Iris pigment epithelial cell (primary cell): ENCODE data around the gene C16orf74.
A peak's percentile ranks its signal among the peaks of the same experiment; 100 is the strongest.

Experiments
- DNase-seq: peaks from one replicate; pipeline ENCODE4 v3.0.0-alpha.2; 2011; ENCODE audit warnings: low read depth

C16orf74 gene

DNA sequence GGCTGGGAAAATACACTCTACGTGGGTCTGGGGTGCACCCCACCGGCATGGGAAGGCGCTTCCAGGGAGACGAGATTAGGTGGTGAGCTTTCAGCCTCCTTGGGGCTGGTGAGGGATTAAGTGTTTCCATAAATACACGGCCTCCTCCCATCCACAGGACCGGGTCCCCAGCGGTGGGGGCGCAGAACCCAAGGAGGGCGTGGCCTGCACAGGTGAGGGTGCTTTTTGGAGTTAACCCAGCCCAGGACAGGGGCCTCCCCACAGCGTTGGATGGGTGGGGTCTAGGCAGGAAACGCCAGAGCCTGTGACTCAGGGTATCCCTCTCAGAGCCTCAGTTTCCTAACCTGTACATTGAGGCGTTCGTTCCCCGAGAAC, 1.1 kb downstream of the C16orf74 start:
- DNase-seq, result no peak

DNA sequence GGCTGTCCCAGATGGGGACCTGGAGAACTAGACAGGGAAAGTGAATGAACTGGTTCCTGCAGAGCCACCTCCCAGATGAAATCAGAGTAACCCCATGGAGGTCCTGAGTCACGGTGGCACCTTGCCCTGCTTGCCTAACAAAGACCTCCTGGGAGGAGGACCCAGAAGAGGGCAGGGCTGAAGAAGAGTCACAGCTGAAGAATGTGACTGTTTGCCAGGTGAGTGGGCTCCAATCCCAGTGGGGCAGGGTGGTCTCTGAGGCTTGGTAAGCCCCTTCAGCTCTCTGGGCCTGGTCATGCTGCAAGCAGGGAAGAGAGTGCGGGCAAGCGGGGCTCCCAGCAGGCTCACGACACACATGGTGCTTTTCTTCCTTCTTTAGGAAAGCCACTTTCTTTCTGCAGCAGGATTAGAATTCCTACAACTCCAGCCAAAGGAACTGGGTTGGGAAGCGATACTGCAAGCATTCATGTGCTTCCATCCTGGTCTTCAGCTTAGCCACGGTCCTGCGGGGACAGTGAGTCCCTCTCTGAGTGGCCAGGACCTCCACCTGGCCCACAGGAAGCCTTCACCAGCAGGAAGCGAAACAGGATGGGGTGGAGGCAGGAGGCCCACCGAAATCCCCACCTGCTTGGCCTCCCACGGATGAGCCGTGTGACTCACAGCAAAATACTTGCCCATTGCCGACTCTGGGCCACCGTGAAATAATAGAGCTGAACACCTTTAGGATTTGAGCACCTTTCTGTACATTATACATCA, 4.3 kb downstream of the C16orf74 start:
- DNase-seq, result peak; percentile 38

DNA sequence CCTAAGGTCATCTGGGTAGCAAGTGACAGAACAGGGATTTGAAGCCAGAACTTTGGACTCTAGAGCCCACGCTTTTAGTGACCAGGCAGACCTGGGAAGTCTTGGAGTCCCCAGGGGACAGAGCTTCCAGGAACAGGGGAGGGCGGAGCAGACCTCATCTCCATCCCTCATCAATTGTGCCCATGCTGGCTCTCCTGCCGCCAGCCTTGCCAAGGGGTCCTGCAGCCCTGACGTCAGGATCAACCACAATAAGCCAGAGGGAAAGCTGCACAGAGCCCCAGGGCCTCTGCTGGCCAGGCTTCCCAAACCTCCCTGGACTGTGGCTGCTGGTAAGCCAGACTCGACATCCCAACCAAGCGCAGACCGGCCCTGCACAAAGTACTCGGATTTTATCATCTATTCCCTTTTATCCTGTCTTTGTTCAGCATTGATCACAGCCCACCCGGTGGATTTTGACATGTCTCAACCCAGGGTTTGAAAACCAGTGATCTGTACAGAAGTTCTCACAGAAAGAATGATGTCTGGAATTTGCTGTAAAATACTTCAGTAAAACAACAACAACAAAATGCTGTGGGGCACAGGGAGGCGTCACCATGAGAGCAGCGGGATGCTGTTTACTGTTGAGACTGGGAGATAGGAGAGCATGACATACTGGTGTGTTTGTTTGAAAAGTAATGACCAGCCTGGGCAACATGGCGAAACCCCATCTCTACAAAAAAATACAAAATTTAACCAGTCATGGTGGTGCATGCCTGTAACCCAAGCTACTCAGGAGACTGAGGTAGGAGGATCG, 11.8 kb downstream of the C16orf74 start:
- DNase-seq, result no peak

DNA sequence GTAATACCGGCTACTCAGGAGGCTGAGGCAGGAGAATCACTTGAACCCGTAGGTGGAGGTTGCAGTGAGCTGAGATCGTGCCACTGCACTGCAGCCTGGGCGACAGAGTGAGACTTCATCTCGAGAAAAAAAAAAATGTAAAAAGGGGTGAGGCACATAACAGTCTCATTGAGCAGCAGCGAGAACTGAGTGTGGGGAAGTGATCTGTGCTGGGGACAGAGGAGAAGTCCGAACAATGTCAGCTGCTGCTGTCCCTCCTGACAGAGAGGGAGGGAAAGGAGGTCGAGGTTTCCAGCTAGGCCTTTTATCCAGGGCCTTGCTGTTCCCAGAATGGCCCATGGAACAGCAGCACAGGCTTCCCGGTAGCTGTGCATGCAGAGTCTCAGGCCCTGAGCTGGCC, 14.0 kb downstream of the C16orf74 start:
- no peak for DNase-seq

DNA sequence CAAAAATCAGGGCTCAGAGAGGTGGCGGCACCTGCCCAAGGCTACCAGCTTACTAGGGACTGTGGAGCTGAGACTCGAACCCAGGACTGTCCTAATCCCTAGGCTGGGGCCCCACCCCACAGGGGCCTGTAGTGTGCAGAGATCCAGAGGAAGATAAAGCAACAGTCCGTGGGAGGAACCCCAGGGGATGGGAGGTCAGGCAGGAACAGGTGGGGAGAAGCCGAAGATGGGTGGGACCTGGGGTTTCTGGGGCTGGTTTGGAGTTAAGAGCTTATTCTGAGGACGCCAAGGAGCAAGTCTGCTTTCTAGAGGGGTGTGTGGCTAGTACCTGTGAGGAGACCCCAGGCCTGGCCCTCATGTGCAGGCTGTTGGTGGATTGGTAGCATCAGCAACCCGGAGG, 14.9 kb downstream of the C16orf74 start:
- DNase-seq, result no peak

DNA sequence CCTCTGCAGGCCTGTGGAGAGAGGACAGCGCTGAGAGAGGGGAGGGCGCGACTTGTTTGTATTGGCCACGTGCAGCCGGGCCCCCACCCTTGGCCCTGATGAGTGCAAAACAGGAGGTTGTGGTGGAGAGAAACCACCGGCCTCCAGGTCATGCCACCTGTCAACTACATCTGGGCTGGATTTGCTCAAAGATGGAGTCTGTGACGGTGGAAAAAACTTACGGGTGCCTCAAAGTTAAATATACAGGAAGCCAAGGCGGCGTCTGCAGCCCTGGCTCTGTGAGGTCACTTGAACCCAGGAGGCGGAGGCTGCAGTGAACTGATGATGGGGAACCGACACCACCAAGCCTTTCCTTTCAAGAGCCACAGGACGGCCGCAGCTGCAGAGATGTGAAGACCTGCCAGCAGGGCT, 15.7 kb downstream of the C16orf74 start:
- no peak for DNase-seq

DNA sequence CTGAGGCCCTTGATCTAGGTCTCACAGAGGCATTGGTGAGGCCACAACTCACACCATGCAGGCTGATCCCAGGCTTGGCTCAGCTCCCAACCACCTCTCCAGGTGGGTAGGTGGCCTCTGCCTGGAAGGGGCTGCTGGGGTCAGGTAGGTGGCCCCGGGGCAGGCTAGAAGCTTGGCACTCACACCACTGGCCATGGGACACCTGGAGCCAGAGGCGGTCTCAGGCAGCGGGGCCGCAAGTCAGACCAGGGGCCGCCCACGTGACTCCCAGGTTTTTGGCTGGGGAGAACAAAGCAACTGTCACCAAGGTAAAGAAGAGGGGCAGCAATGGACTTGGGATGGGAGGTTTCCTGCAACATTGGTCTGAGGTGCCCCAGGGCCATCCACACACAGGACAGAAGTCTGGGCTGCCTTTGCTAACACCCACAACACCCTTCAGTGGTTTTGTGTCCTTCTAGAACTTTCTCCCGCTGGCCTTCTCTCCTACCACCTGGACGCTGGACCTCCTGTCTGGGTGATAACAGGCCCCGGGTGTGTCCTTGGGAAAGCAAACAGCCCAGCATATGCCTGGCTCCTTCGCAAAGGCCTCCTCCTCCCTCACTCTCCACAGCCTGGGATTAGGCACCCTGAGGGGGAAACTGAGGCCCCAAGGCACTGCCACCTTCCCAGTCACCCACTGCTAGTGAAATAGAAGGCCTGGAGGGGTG, 16.4 kb downstream of the C16orf74 start:
- no peak for DNase-seq

DNA sequence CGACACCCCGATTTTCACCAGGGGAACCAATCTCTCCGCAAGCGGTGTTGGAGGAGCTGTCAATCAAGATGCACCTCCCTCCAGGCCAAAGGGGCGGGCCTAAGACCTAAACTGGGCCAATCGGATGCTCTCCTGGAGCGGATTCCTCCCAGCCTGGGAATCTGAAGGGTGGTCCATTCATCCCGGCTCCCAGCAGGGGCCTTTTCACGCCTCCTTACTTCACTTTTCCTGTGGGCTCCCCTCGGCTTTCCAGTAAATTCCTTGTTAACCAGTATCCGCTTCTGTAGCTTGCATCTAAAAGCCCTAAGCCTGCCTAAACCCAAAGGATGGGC, 17.1 kb downstream of the C16orf74 start:
- peak; percentile 55 for DNase-seq

DNA sequence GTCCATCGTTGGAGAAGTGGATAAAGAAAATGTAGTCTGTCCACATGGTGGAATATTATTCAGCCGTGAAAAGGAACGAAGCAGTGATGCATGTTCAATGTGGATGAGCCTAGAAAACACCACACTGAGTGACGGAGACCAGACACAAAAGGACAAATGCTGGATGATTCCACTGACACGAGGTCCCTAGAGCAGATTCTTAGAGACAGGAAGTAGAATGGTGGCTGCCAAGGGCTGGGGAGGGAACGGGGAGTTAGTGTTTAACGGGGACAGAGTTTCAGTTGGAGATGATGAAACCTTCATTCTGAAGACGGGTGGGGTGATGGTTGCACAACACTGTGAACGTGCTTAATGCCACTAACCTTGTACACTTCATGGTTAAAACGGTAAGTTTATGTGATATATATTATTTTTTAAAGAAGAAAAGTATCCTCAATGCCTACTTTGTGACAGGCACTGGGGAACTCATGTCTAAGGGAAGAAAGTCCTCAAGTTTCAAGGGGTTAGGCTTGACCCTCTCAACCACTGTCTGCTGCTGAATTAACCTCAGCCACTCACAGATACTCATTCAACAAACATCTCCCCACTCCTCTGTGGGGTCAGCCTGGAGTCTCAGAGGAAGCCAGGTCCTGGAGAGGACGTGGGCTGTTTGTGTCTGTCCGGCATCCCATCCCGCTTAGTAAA, 17.6 kb downstream of the C16orf74 start:
- DNase-seq, result peak; percentile 67

DNA sequence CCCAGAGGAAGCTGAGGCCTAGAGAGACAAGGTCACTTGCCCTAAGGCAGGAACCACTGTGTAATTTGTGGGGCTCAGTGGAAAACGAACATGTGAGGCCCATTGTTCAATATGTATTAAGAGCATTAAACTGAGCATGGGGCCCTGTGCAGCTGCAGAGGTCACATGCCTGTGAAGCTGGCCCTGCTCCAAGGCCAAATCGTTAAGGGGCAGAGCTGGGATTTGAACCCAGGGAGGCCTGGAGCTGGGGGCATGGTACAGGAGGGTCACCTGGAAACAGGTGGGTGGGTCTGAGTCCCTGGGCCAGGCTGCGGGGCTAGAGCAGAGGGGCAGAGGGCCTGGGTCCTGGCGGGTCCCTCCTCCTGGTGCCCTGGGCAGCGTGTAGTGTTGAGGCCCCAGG, 19.7 kb downstream of the C16orf74 start:
- no peak for DNase-seq

DNA sequence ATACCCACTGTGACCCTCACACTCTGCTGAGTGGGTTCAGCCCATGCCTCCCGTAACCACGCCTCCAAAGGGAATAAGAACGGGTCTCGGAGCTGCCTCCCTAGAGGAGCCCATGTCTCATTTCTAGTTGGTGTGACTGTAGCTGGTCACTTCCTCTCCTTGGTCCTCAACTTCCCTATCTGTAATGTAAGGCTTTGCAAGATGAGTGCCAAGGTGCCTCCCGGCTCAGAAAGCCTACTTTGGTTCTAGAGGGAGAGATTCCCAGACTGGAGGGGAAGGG, 20.8 kb downstream of the C16orf74 start:
- no peak for DNase-seq

DNA sequence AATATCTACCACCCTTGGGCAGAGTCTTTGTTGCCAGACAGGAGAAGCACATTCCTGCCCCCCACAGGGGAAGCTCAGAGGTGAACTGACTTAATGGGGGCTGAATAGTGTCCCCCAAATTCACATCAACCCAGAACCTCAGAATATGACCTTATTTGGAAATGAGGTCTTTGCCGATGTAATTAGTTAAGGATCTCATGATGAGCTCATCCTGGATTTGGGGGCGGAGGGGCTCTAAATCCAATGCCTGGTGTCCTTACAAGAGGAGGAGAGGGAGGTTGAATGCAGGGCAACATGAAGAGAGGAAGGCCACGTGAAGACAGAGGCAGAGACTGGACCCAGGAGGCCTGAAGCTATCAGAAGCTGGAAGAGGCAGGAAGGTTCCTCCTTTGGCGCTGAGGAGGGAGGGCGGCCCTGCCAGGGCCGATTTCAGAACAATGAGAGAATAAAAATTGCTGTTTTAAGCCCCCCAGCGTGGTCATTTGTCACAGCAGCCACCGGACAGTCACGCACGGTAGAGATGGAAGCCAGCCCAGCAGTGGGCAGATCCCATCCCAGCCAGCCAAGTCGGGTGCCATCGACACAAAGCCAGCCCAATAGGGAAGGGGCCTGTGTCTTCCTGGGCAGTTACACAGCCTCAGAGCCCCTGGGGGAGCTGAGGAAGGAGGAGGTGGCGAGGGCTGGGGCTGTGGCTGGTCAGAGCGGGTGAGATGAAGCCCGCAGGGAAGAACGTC, 21.3 kb downstream of the C16orf74 start:
- no peak for DNase-seq

DNA sequence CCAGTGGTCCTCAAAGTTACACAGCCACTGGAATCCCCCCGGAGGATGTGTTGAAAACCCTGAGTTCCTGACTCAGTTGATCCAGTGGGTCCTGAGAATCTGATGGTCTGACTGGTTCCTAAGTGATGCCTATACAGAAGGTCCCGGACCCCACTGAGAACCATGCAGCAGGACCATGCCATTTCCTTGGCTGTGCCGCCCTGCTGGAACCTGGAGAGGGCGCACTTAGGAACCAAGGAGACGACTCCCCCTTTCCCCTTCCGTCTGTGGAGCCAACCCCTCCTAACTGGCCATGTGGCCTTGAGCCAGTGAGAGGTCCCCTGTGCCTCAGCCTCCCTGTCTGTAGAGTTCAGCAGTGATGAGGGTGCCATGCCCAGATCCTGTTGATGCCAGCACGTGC, 22.0 kb downstream of the C16orf74 start:
- DNase-seq, result no peak

DNA sequence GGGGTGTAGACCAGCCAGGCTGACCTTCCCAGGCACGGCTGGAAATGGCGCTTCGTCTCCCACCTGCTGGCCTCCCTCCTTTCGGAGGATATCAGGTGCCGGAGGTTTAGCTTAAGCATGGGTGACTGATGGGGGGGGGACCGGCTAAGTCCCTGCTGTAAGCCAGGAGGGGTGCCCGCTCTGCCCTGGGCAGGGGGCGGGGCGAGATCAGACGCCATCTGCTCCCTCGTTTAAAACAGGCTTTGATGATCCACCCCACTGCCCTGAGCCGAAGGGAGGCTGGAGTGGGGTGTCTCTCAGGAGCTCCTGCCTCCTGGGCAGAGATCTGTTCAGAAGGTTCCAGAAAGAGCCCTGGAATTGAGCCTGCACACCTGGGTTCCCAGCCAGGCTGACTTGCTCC, 26.0 kb downstream of the C16orf74 start:
- DNase-seq, result no peak

DNA sequence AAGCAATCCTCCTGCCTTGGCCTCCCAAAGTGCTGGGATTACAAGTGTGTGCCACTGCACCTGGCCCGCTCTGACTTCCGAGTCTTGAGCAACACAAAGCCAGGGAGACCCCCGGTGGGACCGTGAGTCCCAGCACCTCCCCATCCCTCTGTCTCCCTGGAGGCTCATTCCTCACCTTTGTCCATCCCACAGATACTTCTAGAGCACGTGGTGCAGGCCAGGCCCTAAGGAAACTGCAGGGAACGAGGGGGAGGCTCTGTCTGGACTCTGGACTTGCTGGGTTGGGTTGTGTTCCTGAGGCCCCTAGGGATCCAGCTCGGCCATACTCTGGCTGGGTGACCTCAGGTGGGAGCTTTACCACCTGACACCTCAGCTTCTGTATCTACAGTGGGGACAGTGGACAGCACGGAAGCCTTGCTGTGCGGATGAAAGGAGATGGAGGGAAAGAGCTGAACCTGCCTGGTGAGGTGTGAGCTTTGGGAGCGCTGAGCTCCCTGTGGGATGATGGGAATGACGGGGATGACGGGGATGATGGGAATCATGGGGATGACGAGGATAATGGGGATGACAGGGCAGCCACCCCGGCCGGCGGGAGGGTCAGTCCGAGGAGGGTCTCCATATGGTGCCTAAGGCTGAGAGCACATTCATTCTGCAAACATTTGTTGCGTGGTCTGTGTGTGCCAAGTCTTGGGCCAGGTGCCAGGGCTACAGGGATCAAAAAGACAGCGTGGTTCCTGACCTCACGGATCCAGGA, 26.6 kb downstream of the C16orf74 start:
- DNase-seq, result no peak

DNA sequence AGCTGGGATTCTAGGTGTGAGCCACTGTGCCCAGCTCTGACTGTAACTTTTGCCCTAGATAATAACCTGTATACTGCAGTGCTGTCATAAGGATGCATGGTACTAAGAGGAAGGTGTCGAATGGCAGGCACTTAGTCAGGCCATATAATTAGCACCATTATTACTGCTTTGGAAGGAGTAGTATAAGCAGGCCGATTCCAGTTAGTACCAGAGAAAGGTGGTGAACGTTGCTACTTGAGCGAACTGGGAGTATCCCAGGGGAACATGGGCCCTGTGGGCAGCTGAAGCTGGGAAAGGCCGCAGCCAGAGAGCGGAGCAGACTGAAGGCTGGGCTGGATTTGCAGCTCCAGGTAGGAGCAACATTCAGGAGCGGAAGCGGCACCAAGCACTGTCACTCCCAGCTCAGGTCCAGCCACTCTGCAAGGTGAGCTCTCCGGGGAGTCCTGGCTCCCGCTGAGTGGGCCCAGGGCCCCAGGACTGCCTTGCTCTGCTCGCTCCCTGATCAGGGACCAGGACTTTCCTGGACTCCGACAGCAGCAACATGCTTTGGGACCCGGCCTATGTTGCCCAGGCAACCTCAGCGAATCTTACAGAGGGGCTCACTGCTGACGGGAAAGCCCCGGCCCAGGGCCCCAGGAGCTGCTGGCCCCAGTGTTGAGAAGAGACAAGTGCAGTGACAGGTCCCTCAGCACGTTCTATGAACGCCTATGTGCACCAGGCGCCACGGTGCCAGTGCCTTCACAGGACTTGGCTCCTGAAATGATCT, 28.6 kb downstream of the C16orf74 start:
- DNase-seq, result no peak

DNA sequence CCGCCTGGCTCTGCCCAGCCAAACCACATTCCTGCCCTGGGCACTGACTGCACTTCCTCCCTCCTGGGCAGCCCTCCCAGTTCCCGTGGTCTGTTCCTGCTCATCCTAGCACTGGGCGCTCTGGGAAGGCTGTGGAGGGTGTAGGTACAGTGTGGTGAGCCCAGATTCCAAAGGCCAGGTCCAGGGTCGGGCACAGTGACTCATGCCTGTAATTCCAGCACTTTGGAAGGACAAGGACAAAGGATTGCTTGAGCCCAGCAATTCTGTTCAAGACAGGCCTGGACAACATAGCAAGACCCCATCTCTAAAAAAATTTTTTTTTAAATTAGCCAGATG, 30.6 kb downstream of the C16orf74 start:
- no peak for DNase-seq

DNA sequence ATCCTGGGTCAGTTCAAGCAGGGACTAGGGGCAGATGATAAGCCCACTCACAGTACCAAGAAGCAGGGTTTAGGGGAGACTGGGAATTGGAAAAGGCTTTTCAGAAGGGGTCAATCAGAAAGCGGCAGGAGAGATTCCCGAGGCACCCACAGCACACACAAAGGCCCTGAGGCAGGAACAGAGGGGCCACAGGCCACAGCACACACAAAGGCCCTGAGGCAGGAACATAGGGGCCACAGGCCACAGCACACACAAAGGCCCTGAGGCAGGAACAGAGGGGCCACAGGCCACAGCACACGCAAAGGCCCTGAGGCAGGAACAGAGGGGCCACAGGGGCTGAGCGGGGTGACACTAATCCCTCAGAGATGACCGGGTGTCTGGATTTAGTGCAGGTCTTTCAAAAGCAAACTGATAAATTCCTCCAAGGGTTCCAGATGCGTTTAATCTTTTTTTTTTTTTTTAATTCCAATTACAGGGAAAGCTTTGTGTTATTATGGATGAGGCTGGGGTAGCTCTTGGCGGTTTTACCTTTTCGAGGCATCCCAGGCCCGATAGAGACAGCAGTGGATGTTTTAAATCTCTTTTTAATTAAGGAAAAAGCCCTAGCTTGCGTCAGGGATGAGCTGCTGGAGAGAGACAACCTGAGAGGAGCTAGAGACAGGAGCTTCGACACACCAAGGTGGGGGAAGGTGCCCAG, 31.1 kb downstream of the C16orf74 start:
- DNase-seq, result no peak

DNA sequence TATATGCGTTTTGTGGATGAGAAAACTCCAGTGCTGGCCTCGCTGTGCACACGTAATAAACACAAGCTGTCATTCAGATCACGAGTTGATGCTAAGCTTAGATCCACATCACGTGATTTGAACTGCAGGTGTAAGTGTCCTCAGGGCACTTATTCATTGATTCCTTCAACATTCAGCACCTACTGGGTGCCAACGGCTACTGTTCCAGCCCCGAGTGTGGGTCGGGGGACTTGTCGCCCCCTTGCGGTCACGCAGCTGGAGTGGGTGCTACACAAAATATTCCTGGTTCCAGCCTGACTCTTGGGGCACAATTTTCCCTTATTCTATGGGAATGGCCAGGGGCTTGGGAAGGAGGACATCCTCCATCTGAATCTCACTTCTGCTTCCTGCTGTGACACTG, 32.2 kb downstream of the C16orf74 start:
- no peak for DNase-seq

DNA sequence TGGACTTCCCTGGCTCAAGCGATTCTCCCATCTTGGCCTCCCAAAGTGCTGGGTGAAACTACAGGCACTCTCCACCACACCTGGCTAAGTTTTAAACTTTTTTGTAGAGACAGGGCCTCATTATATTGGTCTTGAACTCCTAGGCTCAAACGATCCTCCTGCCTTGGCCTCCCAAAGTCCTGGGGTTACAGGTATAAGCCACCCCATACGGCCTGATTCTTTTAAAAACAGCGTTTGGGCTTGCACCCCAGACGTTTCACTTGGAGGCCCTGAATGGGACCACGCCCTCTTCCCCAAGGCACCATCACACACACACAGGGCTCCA, 32.8 kb downstream of the C16orf74 start:
- no peak for DNase-seq
